Fibroblast of lung (primary cell): ENCODE results near the gene CEMP1. TPM values are rescaled to one million over a fixed set of nuclear protein-coding genes. Genes with fewer than 3 reads are reported as not detected.
"Not testable (repeated sequence)": the region's sequence is repeated elsewhere in the genome, so short reads cannot be mapped to it uniquely, and the experiment has no call there.

ENCODE experiments used
- DNase-seq, 2 donors: peaks; one replicate each; pipeline versions ENCODE4 v3.0.0 to v3.0.0-alpha.2; 2010; ENCODE audit warnings: low read depth in 2 of 2
- H2AFZ ChIP-seq: 2 replicates; pipeline ENCODE4 v1.5.1; 2012; ENCODE audit warnings: low read length, control low read depth, inconsistent platforms
- H3K27ac ChIP-seq: 2 replicates; pipeline ENCODE4 v1.5.1; 2011; ENCODE audit warnings: low read length, control low read depth; ENCODE audit not compliant: insufficient read depth
- H3K27me3 ChIP-seq: 2 replicates; pipeline ENCODE4 v1.5.1; 2011; ENCODE audit warnings: mild to moderate bottlenecking, low read length; ENCODE audit not compliant: control insufficient read depth, insufficient read depth
- H3K36me3 ChIP-seq: 2 replicates; pipeline ENCODE4 v1.5.1; 2011; ENCODE audit warnings: low read length; ENCODE audit not compliant: control insufficient read depth, insufficient read depth
- H3K4me1 ChIP-seq: 2 replicates; pipeline ENCODE4 v1.5.1; 2011; ENCODE audit warnings: low read length; ENCODE audit not compliant: control insufficient read depth, insufficient read depth; ENCODE audit errors: extremely low read depth
- H3K4me2 ChIP-seq: 2 replicates; pipeline ENCODE4 v1.5.1; 2011; ENCODE audit warnings: low read length, control low read depth; ENCODE audit not compliant: insufficient read depth; ENCODE audit errors: extremely low read depth
- H3K4me3 ChIP-seq, 4 experiments: fragments of 200-600 bp in 1 of 4; sonication (generic) in 1 of 4; replicated peaks in 1 of 4; 2 replicates each; pipeline ENCODE4 v1.5.1; 2011 to 2016; ENCODE audit warnings: low read length in 4 of 4, low read depth in 3 of 4, mild to moderate bottlenecking in 3 of 4, control low read depth in 2 of 4, inconsistent platforms in 1 of 4, mixed read lengths in 1 of 4; ENCODE audit not compliant: insufficient read depth in 1 of 4; ENCODE audit errors: control extremely low read depth in 1 of 4
- H3K79me2 ChIP-seq: 2 replicates; pipeline ENCODE4 v1.5.1; 2012; ENCODE audit warnings: mild to moderate bottlenecking, low read length, inconsistent platforms; ENCODE audit not compliant: control insufficient read depth, insufficient read depth
- H3K9ac ChIP-seq: 2 replicates; pipeline ENCODE4 v1.5.1; 2011; ENCODE audit warnings: mild to moderate bottlenecking, low read length, control low read depth; ENCODE audit not compliant: insufficient read depth
- H3K9me3 ChIP-seq: 2 replicates; pipeline ENCODE4 v1.5.1; 2012; ENCODE audit warnings: low read depth, low read length; ENCODE audit not compliant: control insufficient read depth, insufficient read depth
- H4K20me1 ChIP-seq: 2 replicates; pipeline ENCODE4 v1.5.1; 2011; ENCODE audit warnings: low read length; ENCODE audit not compliant: control insufficient read depth, insufficient read depth; ENCODE audit errors: extremely low read depth
- CTCF ChIP-seq, 2 donors: IDR thresholded peaks in 1 of 2; conservative IDR thresholded peaks in 1 of 2; 1 replicate in 1 of 2; 2 replicates in 1 of 2; pipeline ENCODE4 v1.5.1; 2011 to 2012; ENCODE audit warnings: low read length in 2 of 2, control low read depth in 1 of 2, inconsistent platforms in 1 of 2, low read depth in 1 of 2, mild to moderate bottlenecking in 1 of 2
- polyA plus RNA-seq, 2 donors: library from polyadenylated mRNA; depleted of rRNA in 1 of 2; stranded (reverse) in 1 of 2; unstranded in 1 of 2; fragments of >200 nt; gene quantifications; 2 replicates each; pipeline ENCODE4 v1.2.1, GENCODE V29; 2011 to 2012; ENCODE audit warnings: missing spikeins in 1 of 2
- total RNA-seq: library from RNA; depleted of rRNA; stranded (reverse); fragments of >200 nt; gene quantifications from 2 replicates; pipeline ENCODE4 v1.2.1, GENCODE V29; 2014

The CEMP1 gene
- total and polyA plus RNA-seq, 2 donors (not counting 1 experiment from before 2014, with no cell fraction given), result not detected

GRCh38 chr16:2540912-2541311 lies 9.7 kb upstream of the CEMP1 start:
- H3K27me3 ChIP-seq, H3K4me2 ChIP-seq, H3K36me3 ChIP-seq, H3K4me3 ChIP-seq, H3K27ac ChIP-seq, H2AFZ ChIP-seq, H4K20me1 ChIP-seq, DNase-seq, H3K9me3 ChIP-seq, H3K9ac ChIP-seq: not testable (repeated sequence)
- Histone ChIP-seq H3K4me1 (peaks cover 23% of the 10 kb centered on the region), H3K79me2 (peaks cover 51% of the 10 kb centered on the region)

DNA sequence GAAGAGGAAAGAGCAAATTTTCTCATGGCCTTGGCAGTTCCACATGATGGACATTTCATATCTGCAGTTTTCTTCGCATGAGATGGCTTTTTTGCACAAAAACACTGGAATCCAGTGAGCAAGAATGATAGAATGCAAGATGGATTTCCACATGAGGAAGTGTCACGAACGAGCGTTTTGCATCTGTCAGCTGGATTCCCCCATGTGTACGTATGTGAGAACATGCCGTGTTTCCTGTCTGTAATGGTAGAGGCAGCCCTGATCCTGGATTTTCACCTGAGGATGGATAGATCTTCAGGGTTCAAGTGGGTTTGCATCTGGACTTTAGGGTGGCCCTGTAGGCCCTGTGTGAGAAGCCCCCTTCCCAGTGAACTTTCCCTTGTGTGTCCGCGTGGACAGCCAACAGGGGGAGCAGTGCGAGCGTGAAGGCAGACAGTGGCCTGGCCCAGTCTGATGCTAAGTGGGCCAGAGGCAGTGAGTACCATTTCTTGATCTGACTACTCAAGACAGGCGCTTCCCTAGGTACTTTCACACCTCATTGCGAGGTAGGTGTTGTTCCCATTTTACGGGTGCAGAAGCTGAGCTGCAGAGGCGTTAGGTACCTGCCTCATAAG lies 8.7 kb upstream of the CEMP1 start:
- H3K36me3 ChIP-seq, H4K20me1 ChIP-seq, DNase-seq, H3K9ac ChIP-seq, H2AFZ ChIP-seq, H3K27me3 ChIP-seq, H3K9me3 ChIP-seq, H3K4me3 ChIP-seq: not testable (repeated sequence)
- Histone ChIP-seq H3K4me2 (peak overlapping the region; percentile 25), H3K4me1 (peaks cover 24% of the 10 kb centered on the region), H3K79me2 (peaks cover 42% of the 10 kb centered on the region), H3K27ac (peak overlapping the region; percentile 52)
- TF ChIP-seq CTCF (conservative IDR thresholded peaks at IDR 0.05 in 1 of 2, IDR thresholded peaks at IDR 0.05 in 1 of 2; ENCODE audit: low read depth in 1 of 2, low read length in 2 of 2), result peak; percentile 21 to 42

DNA sequence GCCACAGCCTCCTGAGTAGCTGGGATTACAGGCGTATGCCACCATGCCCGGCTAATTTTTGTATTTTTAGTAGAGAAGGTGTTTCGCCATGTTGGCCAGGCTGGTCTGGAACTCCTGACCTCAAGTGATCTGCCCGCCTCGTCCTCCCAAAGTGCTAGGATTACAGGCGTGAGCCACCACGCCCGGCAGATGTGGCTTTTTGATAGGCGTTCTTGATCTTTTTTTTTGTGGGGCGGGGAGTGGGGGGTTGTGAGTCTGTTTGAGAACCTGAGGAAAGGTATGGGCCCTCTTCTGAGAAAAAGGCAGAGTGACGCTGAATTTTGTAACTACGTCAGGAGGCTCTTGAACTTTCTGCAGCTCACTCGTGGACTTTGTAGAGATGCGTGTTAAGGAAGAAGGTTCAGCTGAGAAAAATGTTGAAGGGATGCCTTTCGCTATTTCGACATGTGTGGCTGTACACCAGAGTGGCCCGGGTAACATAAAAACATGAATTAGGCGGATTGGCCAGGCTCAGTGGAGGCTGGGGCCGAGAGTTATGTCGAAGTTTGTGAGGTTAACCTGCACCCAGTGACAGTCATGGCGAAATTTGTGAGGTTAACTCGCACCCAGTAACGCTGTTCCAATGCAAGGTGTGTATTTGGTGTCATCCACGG lies 8.1 kb upstream of the CEMP1 start:
- Histone ChIP-seq H3K4me2 (peak overlapping the region; percentile 48), H3K27ac (peak overlapping the region; percentile 52), H3K4me1 (peaks cover 24% of the 10 kb centered on the region), H3K4me3 (peak overlapping the region in 2 of 4 experiments; percentile 48 to 62), H3K79me2 (peaks cover 40% of the 10 kb centered on the region)
- DNase-seq, H3K36me3 ChIP-seq, H2AFZ ChIP-seq, H3K9me3 ChIP-seq, H3K27me3 ChIP-seq, H4K20me1 ChIP-seq, H3K9ac ChIP-seq: not testable (repeated sequence)
